GM12892 (cell line): ENCODE measurements around the gene GSTT2.
"Not testable (repeated sequence)": the region's sequence is repeated elsewhere in the genome, so short reads cannot be mapped to it uniquely, and the experiment has no call there.

ENCODE experiments used
- POLR2AphosphoS5 ChIP-seq: IDR thresholded peaks from 2 replicates; pipeline ENCODE4 v1.6.1; 2011; ENCODE audit warnings: low read depth, low read length, control low read depth
- TAF1 ChIP-seq: IDR thresholded peaks from 2 replicates; pipeline ENCODE4 v1.6.1; 2011; ENCODE audit warnings: low read depth, mild to moderate bottlenecking, control low read depth, low read length, borderline replicate concordance

- not testable (repeated sequence) for TF ChIP-seq POLR2AphosphoS5, TAF1
Measured at GRCh38 chr22:23971927-23972326, 8.0 kb upstream of the GSTT2 start.
